Superior temporal gyrus (tissue), 1 donor: ENCODE results near the gene NHLRC1.

Experiments used
- DNase-seq: peaks from one replicate; pipeline ENCODE4 v3.0.0-alpha.2; 2016; ENCODE audit errors: extremely low spot score

Gene NHLRC1

GRCh38 chr6:18087396-18088165 lies 34.9 kb downstream of the NHLRC1 start:
- no peak for DNase-seq

GRCh38 chr6:18081025-18081668 lies 41.3 kb downstream of the NHLRC1 start:
- DNase-seq = no peak

GRCh38 chr6:18080544-18080943 lies 41.9 kb downstream of the NHLRC1 start:
- DNase-seq = no peak

- DNase-seq = no peak
These were observed 43.6 kb downstream of the NHLRC1 start for GRCh38 chr6:18078866-18079265.

GRCh38 chr6:18076231-18076630 lies 46.2 kb downstream of the NHLRC1 start:
- no peak for DNase-seq

- no peak for DNase-seq
These were observed 49.6 kb downstream of the NHLRC1 start for GRCh38 chr6:18072841-18073240.

- DNase-seq = peak; percentile 27
These were observed 52.0 kb downstream of the NHLRC1 start for GRCh38 chr6:18070486-18070885.
